Peyer's patch (tissue), 4 donors: ENCODE results near the gene CTNNA2.

Experiments used
- POLR2A ChIP-seq, 2 donors: fragments of 450-650 bp; IDR thresholded peaks; one replicate each; pipeline ENCODE4 v1.5.1; 2017; ENCODE audit warnings: antibody characterized with exemption in 2 of 2, mild to moderate bottlenecking in 2 of 2, moderate library complexity in 2 of 2
- TF ChIP-seq, protein P1 (sequence below), 6 experiments: fragments of 450-650 bp in 4 of 6; fragments of 200-600 bp in 2 of 6; sonication (generic) in 1 of 6; IDR thresholded peaks; one replicate each; pipeline ENCODE4 v1.5.1; 2017 to 2019; ENCODE audit warnings: antibody characterized with exemption in 6 of 6, mild to moderate bottlenecking in 3 of 6, moderate library complexity in 1 of 6

DNA sequence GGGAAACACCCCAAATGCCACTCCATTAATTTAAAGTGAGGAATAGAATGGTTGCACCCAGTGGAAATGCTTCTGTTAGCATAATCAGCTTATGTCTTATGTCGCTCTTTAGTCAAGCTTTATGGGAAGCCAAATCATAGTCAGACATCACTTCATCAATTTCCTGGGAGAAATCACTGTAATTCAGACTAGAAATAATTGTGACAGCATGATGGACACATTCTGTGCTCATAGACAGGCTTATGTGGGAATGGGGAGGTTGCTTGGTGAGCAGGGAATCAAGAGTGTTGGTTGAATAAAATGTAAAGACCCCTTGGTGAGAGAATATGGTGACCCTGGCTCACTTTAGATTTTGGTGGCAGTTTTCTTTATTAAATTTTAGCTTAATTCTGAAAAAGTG is 174.0 kb downstream of the CTNNA2 start:
- TF ChIP-seq, protein P1, sequence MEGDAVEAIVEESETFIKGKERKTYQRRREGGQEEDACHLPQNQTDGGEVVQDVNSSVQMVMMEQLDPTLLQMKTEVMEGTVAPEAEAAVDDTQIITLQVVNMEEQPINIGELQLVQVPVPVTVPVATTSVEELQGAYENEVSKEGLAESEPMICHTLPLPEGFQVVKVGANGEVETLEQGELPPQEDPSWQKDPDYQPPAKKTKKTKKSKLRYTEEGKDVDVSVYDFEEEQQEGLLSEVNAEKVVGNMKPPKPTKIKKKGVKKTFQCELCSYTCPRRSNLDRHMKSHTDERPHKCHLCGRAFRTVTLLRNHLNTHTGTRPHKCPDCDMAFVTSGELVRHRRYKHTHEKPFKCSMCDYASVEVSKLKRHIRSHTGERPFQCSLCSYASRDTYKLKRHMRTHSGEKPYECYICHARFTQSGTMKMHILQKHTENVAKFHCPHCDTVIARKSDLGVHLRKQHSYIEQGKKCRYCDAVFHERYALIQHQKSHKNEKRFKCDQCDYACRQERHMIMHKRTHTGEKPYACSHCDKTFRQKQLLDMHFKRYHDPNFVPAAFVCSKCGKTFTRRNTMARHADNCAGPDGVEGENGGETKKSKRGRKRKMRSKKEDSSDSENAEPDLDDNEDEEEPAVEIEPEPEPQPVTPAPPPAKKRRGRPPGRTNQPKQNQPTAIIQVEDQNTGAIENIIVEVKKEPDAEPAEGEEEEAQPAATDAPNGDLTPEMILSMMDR (IDR thresholded peaks at IDR 0.05), result no peak
- TF ChIP-seq POLR2A (IDR thresholded peaks at IDR 0.05), result no peak
